ENCODE measurements around the gene G6PC2. TPM values are rescaled to one million over a fixed set of nuclear protein-coding genes. Genes with fewer than 3 reads are reported as not detected.

G6PC2 gene
- total RNA-seq, 1 donor from 2014 or later = not detected

DNA sequence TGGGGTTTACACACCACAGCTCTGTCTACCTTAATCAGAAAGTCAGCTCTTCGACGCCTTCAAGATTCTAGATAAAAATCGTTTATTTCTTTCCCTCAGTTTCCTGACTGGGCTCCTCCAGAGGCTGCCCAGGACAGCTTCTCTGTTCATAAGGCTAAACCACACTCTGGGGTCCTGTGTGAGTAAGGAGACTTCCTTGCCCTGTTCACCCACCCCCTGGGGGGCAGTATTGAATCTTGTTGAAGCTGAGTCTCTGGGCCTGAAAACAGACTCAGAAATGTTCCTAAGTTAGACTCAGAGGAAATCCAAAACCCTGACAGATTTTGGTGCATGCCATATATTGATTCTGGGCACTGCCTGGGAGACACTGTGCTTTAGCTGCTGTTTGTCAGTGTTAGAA, 43.0 kb downstream of the G6PC2 start:
- ChIA-PET POLR2A (no interaction called here), CTCF (no interaction called here)
- no peaks in the 10 kb centered on the region for H3K4me1 Mint-ChIP-seq
- intact Hi-C loops (cut with micrococcal nuclease) = no loop called here
- ATAC-seq (ENCODE audit: low read depth) (no peak), DNase-seq (no peak)
- H3K27me3 Mint-ChIP-seq = peaks cover 2% of the 10 kb centered on the region
- H3K27ac Mint-ChIP-seq = no peak overlapping the region
- TF ChIP-seq, protein P1, sequence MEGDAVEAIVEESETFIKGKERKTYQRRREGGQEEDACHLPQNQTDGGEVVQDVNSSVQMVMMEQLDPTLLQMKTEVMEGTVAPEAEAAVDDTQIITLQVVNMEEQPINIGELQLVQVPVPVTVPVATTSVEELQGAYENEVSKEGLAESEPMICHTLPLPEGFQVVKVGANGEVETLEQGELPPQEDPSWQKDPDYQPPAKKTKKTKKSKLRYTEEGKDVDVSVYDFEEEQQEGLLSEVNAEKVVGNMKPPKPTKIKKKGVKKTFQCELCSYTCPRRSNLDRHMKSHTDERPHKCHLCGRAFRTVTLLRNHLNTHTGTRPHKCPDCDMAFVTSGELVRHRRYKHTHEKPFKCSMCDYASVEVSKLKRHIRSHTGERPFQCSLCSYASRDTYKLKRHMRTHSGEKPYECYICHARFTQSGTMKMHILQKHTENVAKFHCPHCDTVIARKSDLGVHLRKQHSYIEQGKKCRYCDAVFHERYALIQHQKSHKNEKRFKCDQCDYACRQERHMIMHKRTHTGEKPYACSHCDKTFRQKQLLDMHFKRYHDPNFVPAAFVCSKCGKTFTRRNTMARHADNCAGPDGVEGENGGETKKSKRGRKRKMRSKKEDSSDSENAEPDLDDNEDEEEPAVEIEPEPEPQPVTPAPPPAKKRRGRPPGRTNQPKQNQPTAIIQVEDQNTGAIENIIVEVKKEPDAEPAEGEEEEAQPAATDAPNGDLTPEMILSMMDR (IDR thresholded peaks at IDR 0.05) = no peak
- H3K4me3 Mint-ChIP-seq = no peak overlapping the region
- H3K36me3 Mint-ChIP-seq (ENCODE audit: low read depth) = no peaks in the 10 kb centered on the region
- H3K9me3 Mint-ChIP-seq = no peaks in the 10 kb centered on the region

DNA sequence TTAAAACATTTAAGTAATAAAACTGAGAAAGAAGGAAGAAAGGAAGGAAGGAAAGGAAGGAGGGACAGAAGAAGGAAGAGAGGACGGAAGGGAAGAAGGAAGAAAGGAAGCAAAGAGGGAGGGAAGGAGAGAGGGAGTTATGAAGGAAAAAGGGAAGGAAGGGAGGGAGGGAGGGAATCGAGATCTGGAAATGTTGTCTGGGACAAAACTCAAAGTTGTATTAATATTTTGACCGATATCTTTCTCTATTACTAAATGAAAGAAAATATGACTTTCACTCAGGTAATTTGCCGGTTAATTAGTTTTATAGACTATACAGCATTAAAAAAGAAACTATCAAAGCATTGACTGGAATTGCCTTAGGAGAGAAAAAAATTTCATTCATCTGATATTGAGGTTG, 44.4 kb downstream of the G6PC2 start:
- Mint-ChIP-seq H3K27ac (no peak overlapping the region), H3K27me3 (peaks cover 2% of the 10 kb centered on the region), H3K4me1 (no peaks in the 10 kb centered on the region), H3K36me3 (ENCODE audit: low read depth) (no peaks in the 10 kb centered on the region), H3K9me3 (peaks cover 3% of the 10 kb centered on the region), H3K4me3 (no peak overlapping the region)
- DNase-seq (no peak), ATAC-seq (ENCODE audit: low read depth) (no peak)
- intact Hi-C loops (cut with micrococcal nuclease) = no loop called here
- ChIA-PET POLR2A (no interaction called here), CTCF (no interaction called here)
- TF ChIP-seq, protein P1 (IDR thresholded peaks at IDR 0.05) = no peak

DNA sequence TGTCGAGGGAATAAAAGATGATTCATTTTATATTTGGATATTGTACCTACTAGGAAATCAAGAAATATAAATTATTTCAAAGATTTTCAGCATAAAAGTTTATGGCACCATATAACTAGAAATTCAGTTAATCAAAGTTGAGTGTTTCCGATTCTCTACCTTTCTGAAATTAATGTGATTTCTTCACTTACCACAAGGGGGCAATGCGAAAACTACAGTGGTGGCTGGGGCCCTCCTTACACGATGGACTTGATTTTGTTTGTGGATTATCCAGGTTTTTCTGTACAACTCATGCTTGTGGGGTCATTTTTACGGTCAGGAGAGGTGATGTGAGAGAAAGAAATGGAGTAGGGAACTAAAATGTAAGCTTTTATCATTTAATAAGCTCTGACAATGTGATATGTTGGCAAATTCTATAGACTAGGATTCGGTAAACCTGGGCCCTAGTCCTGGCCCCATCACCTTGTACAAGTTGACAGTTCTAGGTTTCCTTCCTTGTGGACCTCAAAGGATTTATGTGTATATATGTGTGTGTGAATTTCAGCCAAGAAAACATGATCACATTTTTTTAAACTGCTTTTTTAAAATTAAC, 47.6 kb downstream of the G6PC2 start:
- Mint-ChIP-seq H3K9me3 (peaks cover 13% of the 10 kb centered on the region), H3K36me3 (ENCODE audit: low read depth) (no peaks in the 10 kb centered on the region), H3K27ac (no peak overlapping the region), H3K4me1 (no peaks in the 10 kb centered on the region), H3K4me3 (no peak overlapping the region), H3K27me3 (peaks cover 2% of the 10 kb centered on the region)
- no peak for DNase-seq
- ATAC-seq (ENCODE audit: low read depth) = no peak
- ChIA-PET POLR2A (no interaction called here), CTCF (interaction anchor here (1.3 to 3.1 kb wide), 2 partner anchors 9 to 16 kb away, joined by 4 to 12 read pairs; no protein-coding TSS in a partner anchor)
- intact Hi-C loops (cut with micrococcal nuclease) = no loop called here
- TF ChIP-seq, protein P1 (IDR thresholded peaks at IDR 0.05) = peak; percentile 44

DNA sequence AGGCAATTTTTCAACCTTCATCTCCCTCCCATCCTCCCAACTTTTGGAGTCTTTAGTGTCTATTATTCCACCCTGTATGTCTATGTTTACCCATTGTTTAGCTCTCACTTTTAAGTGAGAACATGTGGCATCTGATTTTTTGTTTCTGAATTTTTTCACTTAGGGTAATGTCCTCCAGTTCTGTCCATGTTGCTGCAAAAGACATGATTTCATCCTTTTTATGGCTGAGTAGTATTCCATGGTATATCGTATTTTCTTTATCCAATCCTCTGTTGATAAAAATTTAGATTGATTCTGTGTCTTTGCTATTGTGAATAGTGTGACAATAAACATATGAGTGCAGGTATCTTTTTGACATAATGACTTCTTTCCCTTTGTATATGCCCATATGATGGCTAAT, 48.2 kb downstream of the G6PC2 start:
- no peak overlapping the region for H3K4me3 Mint-ChIP-seq
- H3K27ac Mint-ChIP-seq = no peak overlapping the region
- TF ChIP-seq, protein P1 (IDR thresholded peaks at IDR 0.05) = no peak
- intact Hi-C loops (cut with micrococcal nuclease) = no loop called here
- no peaks in the 10 kb centered on the region for H3K36me3 Mint-ChIP-seq (ENCODE audit: low read depth)
- H3K4me1 Mint-ChIP-seq = no peaks in the 10 kb centered on the region
- DNase-seq = no peak
- CTCF ChIA-PET = interaction anchor here (1.3 to 3.1 kb wide), 2 partner anchors 10 to 15 kb away, joined by 4 to 12 read pairs; no protein-coding TSS in a partner anchor
- no peak for ATAC-seq (ENCODE audit: low read depth)
- peaks cover 13% of the 10 kb centered on the region for H3K9me3 Mint-ChIP-seq
- POLR2A ChIA-PET = no interaction called here
- H3K27me3 Mint-ChIP-seq = peaks cover 2% of the 10 kb centered on the region

DNA sequence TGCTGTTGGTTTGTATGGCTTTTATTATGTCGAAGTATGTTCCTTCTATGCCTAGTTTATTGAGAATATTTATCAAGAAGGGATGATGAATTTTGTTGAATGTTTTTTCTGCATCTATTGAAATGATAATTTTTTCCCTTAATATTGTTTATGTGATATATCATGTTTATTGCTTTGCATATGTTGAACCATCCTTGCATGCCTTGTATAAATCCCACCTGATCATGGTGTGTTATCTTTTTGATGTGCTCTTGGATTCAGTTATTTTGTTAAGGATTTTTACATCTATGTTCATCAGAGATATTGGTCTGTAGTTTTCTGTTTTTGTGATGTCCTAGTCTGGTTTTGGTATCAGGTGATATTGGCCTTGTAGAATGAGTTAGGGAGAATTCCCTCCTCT, 50.8 kb downstream of the G6PC2 start:
- POLR2A ChIA-PET = no interaction called here

More for the DNA sequence above, 50.8 kb downstream of the G6PC2 start:
- no peak for ATAC-seq (ENCODE audit: low read depth)
- CTCF ChIA-PET = no interaction called here
- Mint-ChIP-seq H3K4me3 (no peak overlapping the region), H3K9me3 (peaks cover 13% of the 10 kb centered on the region), H3K27me3 (peaks cover under 1% of the 10 kb centered on the region), H3K36me3 (ENCODE audit: low read depth) (no peaks in the 10 kb centered on the region), H3K4me1 (no peaks in the 10 kb centered on the region), H3K27ac (no peak overlapping the region)
- TF ChIP-seq, protein P1 (IDR thresholded peaks at IDR 0.05) = no peak
- no peak for DNase-seq
- intact Hi-C loops (cut with micrococcal nuclease) = no loop called here
